AG08396 (cell line): ENCODE results near the gene PEA15.

Experiments used
- DNase-seq: peaks from one replicate; pipeline ENCODE4 v3.0.0; 2012; ENCODE audit warnings: low spot score, mixed read lengths

PEA15 gene

GRCh38 chr1:160179336-160179735 is 25.8 kb upstream of the PEA15 start:
- no peak for DNase-seq

- no peak for DNase-seq
These were observed 18.9 kb upstream of the PEA15 start for GRCh38 chr1:160186246-160186645.

GRCh38 chr1:160186729-160187128 is 18.5 kb upstream of the PEA15 start:
- no peak for DNase-seq

GRCh38 chr1:160187407-160187806 is 17.8 kb upstream of the PEA15 start:
- no peak for DNase-seq

- DNase-seq: no peak
These were observed 16.8 kb upstream of the PEA15 start for GRCh38 chr1:160188341-160188740.

- DNase-seq: peak; percentile 43
These were observed 15.2 kb upstream of the PEA15 start, which contains the start of gene CASQ1 for GRCh38 chr1:160189649-160190625. TSS of gene CASQ1 (plus strand) at chr1:160190575. CDS start at chr1:160190752, 177 bp downstream.

- DNase-seq: no peak
These were observed 13.4 kb upstream of the PEA15 start for GRCh38 chr1:160191756-160192155.

GRCh38 chr1:160192234-160192633 is 12.9 kb upstream of the PEA15 start:
- no peak for DNase-seq

GRCh38 chr1:160193091-160193819 is 11.9 kb upstream of the PEA15 start:
- peak; percentile 77 for DNase-seq

GRCh38 chr1:160193832-160194736 is 11.1 kb upstream of the PEA15 start:
- DNase-seq: no peak

GRCh38 chr1:160194737-160195059 is 10.5 kb upstream of the PEA15 start:
- no peak for DNase-seq

- DNase-seq: no peak
These were observed 9.0 kb upstream of the PEA15 start for GRCh38 chr1:160196143-160196542.

GRCh38 chr1:160197231-160197630 is 8.0 kb upstream of the PEA15 start:
- DNase-seq: no peak

GRCh38 chr1:160200786-160201185 is 4.4 kb upstream of the PEA15 start:
- DNase-seq: no peak

GRCh38 chr1:160204526-160205241 is 500 bp upstream of the PEA15 start:
- DNase-seq: no peak

- DNase-seq: peak; percentile 75
These were observed 829 bp downstream of the PEA15 start for GRCh38 chr1:160206036-160206389.

GRCh38 chr1:160206421-160207117 is 1.4 kb downstream of the PEA15 start:
- peak; percentile 92 for DNase-seq

GRCh38 chr1:160207118-160207650 is 2.0 kb downstream of the PEA15 start:
- no peak for DNase-seq

GRCh38 chr1:160207771-160208556 is 2.8 kb downstream of the PEA15 start:
- no peak for DNase-seq
